ENCODE data around the gene BCDIN3D. TPM values are rescaled to one million over a fixed set of nuclear protein-coding genes. Genes with fewer than 3 reads are reported as not detected.

The BCDIN3D gene
- total RNA-seq, 1 experiment from 2014 or later, result 4.5 TPM

- no peaks in the 10 kb centered on the region for H3K27me3 ChIP-seq (ENCODE audit: low read length)
- POLR2A ChIA-PET (ENCODE audit: unreplicated experiment), result no interaction called here
- no peaks in the 10 kb centered on the region for H3F3A ChIP-seq (ENCODE audit: low read length, unreplicated experiment)
- H3K79me2 ChIP-seq (ENCODE audit: low read length), result no peaks in the 10 kb centered on the region
- no peaks in the 10 kb centered on the region for H3K9me3 ChIP-seq (ENCODE audit: low read length)
- DNase-seq (no peak), ATAC-seq (no peak)
- TF ChIP-seq CTCF (conservative IDR thresholded peaks at IDR 0.05; ENCODE audit: low read depth, low read length) (no peak), EZH2phosphoT487 (IDR thresholded peaks at IDR 0.05; ENCODE audit: borderline replicate concordance, low read length) (no peak), EZH2 (IDR thresholded peaks at IDR 0.05; ENCODE audit: low read length, unreplicated experiment) (no peak)
- H4K20me1 ChIP-seq (ENCODE audit: low read length), result no peaks in the 10 kb centered on the region
- H3K27ac ChIP-seq (ENCODE audit: low read length), result no peak overlapping the region
- H3K4me2 ChIP-seq (ENCODE audit: low read length), result no peak overlapping the region
- intact Hi-C loops (cut with micrococcal nuclease), result no loop called here
- CTCF ChIA-PET, result no interaction called here
- no peak overlapping the region for H3K4me3 ChIP-seq (ENCODE audit: low read length)
- no peaks in the 10 kb centered on the region for H3K36me3 ChIP-seq (ENCODE audit: low read depth, low read length)
- no peak overlapping the region for H2AFZ ChIP-seq (ENCODE audit: low read length)
- no TSS peak for BruUV-seq (replicated peaks)
- H3K4me1 ChIP-seq (ENCODE audit: insufficient read depth, low read length), result no peaks in the 10 kb centered on the region
- H3K9ac ChIP-seq (ENCODE audit: low read length), result no peak overlapping the region
- H3K9me2 ChIP-seq (replicated peaks; ENCODE audit: low read length), result no peaks in the 10 kb centered on the region
Measured at GRCh38 chr12:49808686-49809380, 34.1 kb downstream of the BCDIN3D start.

GRCh38 chr12:49807991-49808580 is 34.8 kb downstream of the BCDIN3D start:
- Histone ChIP-seq H2AFZ (ENCODE audit: low read length) (no peak overlapping the region), H3K9ac (ENCODE audit: low read length) (no peak overlapping the region), H3K4me3 (ENCODE audit: low read length) (no peak overlapping the region), H3K4me1 (ENCODE audit: insufficient read depth, low read length) (no peaks in the 10 kb centered on the region), H3K36me3 (ENCODE audit: low read depth, low read length) (no peaks in the 10 kb centered on the region), H3K27me3 (ENCODE audit: low read length) (no peaks in the 10 kb centered on the region), H4K20me1 (ENCODE audit: low read length) (no peaks in the 10 kb centered on the region), H3K4me2 (ENCODE audit: low read length) (no peak overlapping the region), H3K79me2 (ENCODE audit: low read length) (no peaks in the 10 kb centered on the region), H3K27ac (ENCODE audit: low read length) (no peak overlapping the region), H3K9me2 (replicated peaks; ENCODE audit: low read length) (no peaks in the 10 kb centered on the region), H3K9me3 (ENCODE audit: low read length) (no peaks in the 10 kb centered on the region), H3F3A (ENCODE audit: low read length, unreplicated experiment) (no peaks in the 10 kb centered on the region)
- no peak for DNase-seq
- intact Hi-C loops (cut with micrococcal nuclease), result no loop called here
- ChIA-PET POLR2A (ENCODE audit: unreplicated experiment) (no interaction called here), CTCF (no interaction called here)
- ATAC-seq, result no peak
- no TSS peak for BruUV-seq (replicated peaks)
- TF ChIP-seq EZH2phosphoT487 (IDR thresholded peaks at IDR 0.05; ENCODE audit: borderline replicate concordance, low read length), result no peak
- TF ChIP-seq EZH2 (IDR thresholded peaks at IDR 0.05; ENCODE audit: low read length, unreplicated experiment), result no peak
- no peak for TF ChIP-seq CTCF (conservative IDR thresholded peaks at IDR 0.05; ENCODE audit: low read depth, low read length)

GRCh38 chr12:49806877-49807276 is 36.0 kb downstream of the BCDIN3D start:
- H2AFZ ChIP-seq (ENCODE audit: low read length), result no peak overlapping the region
- no peaks in the 10 kb centered on the region for H3F3A ChIP-seq (ENCODE audit: low read length, unreplicated experiment)
- ATAC-seq (no peak), DNase-seq (no peak)
- no peak overlapping the region for H3K27ac ChIP-seq (ENCODE audit: low read length)
- no peaks in the 10 kb centered on the region for H3K9me3 ChIP-seq (ENCODE audit: low read length)
- no peaks in the 10 kb centered on the region for H3K36me3 ChIP-seq (ENCODE audit: low read depth, low read length)
- no peak overlapping the region for H3K4me3 ChIP-seq (ENCODE audit: low read length)
- H3K4me2 ChIP-seq (ENCODE audit: low read length), result no peak overlapping the region
- no peaks in the 10 kb centered on the region for H3K4me1 ChIP-seq (ENCODE audit: insufficient read depth, low read length)
- H3K9ac ChIP-seq (ENCODE audit: low read length), result no peak overlapping the region
- no peaks in the 10 kb centered on the region for H3K9me2 ChIP-seq (replicated peaks; ENCODE audit: low read length)
- no peaks in the 10 kb centered on the region for H4K20me1 ChIP-seq (ENCODE audit: low read length)
- BruUV-seq (replicated peaks), result no TSS peak
- TF ChIP-seq CTCF (conservative IDR thresholded peaks at IDR 0.05; ENCODE audit: low read depth, low read length) (no peak), EZH2phosphoT487 (IDR thresholded peaks at IDR 0.05; ENCODE audit: borderline replicate concordance, low read length) (no peak), EZH2 (IDR thresholded peaks at IDR 0.05; ENCODE audit: low read length, unreplicated experiment) (no peak)
- intact Hi-C loops (cut with micrococcal nuclease), result no loop called here
- ChIA-PET CTCF (no interaction called here), POLR2A (ENCODE audit: unreplicated experiment) (no interaction called here)
- no peaks in the 10 kb centered on the region for H3K27me3 ChIP-seq (ENCODE audit: low read length)
- no peaks in the 10 kb centered on the region for H3K79me2 ChIP-seq (ENCODE audit: low read length)
